LNCAP (cell line): ENCODE measurements around the gene NCAN.

Experiments
- TF ChIP-seq, protein P1 (sequence below): fragments of 450-650 bp; IDR thresholded peaks from 2 replicates; pipeline ENCODE4 v1.5.1; 2017; ENCODE audit warnings: mild to moderate bottlenecking

NCAN gene

DNA sequence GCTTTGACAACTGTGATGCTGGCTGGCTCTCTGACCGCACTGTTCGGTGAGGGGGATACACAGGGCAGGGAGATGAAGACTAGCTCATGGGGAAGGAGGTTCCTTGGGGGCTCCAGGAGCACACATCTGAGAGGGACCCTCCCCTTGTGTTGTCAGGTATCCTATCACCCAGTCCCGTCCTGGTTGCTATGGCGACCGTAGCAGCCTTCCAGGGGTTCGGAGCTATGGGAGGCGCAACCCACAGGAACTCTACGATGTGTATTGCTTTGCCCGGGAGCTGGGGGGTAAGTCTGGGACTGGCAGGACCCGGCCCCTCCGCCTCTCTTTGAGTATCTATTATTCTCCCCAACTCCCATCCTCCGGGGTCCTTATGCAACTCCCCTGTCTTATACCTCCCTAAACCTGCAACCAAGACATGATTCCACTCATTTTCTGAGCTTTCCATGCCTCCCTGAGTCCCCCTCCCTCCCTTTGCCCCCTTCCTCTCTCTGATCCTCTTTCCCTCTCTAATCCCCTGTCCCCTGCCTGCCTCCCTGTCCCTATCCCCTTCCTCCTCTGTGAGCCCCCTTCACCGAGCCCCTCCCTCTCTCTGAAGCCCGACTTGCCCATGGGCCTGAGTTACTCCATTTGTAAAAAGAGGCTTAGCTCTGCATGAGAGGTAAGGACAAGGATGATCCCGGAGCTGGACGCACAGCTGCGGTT is 12.5 kb downstream of the NCAN start:
- TF ChIP-seq, protein P1, sequence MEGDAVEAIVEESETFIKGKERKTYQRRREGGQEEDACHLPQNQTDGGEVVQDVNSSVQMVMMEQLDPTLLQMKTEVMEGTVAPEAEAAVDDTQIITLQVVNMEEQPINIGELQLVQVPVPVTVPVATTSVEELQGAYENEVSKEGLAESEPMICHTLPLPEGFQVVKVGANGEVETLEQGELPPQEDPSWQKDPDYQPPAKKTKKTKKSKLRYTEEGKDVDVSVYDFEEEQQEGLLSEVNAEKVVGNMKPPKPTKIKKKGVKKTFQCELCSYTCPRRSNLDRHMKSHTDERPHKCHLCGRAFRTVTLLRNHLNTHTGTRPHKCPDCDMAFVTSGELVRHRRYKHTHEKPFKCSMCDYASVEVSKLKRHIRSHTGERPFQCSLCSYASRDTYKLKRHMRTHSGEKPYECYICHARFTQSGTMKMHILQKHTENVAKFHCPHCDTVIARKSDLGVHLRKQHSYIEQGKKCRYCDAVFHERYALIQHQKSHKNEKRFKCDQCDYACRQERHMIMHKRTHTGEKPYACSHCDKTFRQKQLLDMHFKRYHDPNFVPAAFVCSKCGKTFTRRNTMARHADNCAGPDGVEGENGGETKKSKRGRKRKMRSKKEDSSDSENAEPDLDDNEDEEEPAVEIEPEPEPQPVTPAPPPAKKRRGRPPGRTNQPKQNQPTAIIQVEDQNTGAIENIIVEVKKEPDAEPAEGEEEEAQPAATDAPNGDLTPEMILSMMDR, result no peak

DNA sequence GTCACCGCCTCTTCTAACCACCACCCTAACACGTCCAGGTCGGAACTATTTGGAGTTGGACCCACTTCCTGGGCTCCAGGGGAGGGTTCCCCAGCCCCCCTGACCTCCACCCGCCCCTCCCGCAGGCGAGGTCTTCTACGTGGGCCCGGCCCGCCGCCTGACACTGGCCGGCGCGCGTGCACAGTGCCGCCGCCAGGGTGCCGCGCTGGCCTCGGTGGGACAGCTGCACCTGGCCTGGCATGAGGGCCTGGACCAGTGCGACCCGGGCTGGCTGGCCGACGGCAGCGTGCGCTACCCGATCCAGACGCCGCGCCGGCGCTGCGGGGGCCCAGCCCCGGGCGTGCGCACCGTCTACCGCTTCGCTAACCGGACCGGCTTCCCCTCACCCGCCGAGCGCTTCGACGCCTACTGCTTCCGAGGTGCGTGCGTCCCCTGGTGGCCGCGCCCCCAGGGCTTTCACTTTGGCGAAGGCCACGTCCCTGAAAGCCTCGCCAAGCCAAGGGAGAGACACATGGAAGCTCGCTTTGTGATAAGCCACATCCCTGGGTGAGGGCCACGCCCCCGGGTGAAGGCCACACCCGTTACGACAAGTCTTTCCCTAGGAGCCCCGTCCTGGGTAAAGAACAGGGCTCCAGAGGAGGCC is 13.2 kb downstream of the NCAN start:
- TF ChIP-seq, protein P1, result peak; percentile 51

DNA sequence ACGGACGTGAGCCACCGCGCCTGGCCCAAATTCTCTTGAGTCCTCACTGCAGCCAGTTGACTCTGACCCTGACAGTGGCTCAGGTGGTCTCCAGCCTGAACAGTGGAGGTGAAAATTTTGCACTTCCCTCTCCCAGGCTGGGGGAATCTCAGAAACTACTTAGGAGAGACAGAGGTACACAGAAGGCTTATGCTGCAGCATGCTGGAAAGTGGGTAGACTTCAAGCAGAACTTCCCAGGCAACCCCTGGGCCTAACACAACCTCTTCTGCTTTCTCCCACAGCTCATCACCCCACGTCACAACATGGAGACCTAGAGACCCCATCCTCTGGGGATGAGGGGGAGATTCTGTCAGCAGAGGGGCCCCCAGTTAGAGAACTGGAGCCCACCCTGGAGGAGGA is 14.4 kb downstream of the NCAN start:
- TF ChIP-seq, protein P1, result no peak

DNA sequence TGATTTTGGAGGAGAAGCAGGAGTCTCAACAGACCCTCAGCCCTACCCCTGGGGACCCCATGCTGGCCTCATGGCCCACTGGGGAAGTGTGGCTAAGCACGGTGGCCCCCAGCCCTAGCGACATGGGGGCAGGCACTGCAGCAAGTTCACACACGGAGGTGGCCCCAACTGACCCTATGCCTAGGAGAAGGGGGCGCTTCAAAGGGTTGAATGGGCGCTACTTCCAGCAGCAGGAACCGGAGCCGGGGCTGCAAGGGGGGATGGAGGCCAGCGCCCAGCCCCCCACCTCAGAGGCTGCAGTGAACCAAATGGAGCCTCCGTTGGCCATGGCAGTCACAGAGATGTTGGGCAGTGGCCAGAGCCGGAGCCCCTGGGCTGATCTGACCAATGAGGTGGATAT is 14.9 kb downstream of the NCAN start:
- TF ChIP-seq, protein P1, result no peak

DNA sequence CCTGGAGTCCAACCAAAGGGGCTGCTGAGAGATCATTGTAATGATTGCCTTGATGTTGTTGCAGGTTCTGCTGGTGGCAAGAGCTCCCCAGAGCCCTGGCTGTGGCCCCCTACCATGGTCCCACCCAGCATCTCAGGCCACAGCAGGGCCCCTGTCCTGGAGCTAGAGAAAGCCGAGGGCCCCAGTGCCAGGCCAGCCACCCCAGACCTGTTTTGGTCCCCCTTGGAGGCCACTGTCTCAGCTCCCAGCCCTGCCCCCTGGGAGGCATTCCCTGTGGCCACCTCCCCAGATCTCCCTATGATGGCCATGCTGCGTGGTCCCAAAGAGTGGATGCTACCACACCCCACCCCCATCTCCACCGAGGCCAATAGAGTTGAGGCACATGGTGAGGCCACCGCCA is 15.5 kb downstream of the NCAN start:
- TF ChIP-seq, protein P1, result no peak

DNA sequence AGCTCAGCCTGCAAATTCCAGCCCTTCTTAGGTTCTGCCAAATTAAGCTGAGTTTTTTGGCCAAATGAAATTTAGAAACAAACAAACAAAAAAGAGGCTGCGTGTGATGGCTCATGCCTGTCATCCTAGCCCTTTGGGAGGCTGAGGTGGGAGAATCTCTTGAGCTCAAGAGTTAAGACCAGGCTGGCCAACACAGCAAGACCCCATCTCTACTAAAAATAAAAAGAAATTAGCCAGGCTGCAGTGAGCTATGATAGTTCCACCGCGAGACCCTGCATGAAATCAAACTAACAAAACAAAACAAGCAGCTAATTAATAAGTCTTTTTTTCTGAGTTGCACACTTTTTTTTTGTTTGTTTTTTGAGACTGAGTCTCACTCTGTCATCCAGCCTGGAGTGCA is 17.9 kb downstream of the NCAN start:
- TF ChIP-seq, protein P1, result no peak

DNA sequence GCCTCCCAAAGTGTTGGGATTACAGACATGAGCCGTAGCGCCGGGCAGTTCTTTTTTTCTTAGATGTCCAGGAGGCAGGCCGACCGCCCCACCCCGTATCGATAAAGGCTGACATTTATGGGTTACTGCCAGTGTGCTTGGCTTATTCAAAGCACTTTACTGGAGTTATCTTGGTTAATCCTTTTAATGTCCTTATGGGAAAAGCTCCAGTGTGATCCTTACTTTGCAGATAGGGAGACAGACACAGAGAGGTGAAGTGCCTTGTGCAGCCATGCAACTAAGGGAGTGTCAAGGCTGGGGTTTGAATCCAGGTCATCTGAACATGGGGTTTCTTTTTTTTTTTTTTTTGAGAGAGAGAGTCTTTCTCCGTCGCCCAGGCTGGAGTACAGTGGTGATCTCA is 19.2 kb downstream of the NCAN start:
- TF ChIP-seq, protein P1, result no peak
